T-helper 1 cell (primary cell): ENCODE results near the gene ONECUT1.
A peak's percentile ranks its signal among the peaks of the same experiment; 100 is the strongest.

Source experiments
- DNase-seq, 5 donors: peaks; one replicate each; pipeline ENCODE4 v3.0.0-alpha.2; 2012 to 2020

ONECUT1 gene

GRCh38 chr15:52780172-52780980, 9.8 kb downstream of the ONECUT1 start:
- DNase-seq = peak in 4 of 5 donors; percentile 39 to 65 (median 50)

- DNase-seq = no peak
Observed at GRCh38 chr15:52778457-52778856, 11.7 kb downstream of the ONECUT1 start.

DNA sequence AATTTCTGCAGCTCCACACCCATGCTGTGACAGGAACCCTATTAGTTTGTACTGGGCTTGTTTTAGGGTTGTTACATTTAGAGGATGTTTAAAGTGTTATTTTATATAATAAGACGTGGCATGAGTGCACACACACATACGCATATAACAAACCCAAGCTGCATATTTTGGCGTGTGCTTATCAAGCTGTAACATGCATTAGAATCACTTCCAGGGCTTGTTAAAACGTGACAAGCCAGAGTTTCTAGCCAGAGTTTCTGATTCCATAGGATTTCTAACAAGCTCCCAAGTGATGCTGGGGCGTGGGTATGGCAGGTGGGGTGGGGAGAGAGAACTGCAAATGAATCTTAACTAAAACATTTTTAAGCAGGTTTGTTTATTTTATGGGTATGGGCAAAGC, 17.4 kb downstream of the ONECUT1 start:
- DNase-seq = no peak

- no peak for DNase-seq
Observed at GRCh38 chr15:52765785-52766184, 24.4 kb downstream of the ONECUT1 start.

- no peak for DNase-seq
Observed at GRCh38 chr15:52764731-52765130, 25.4 kb downstream of the ONECUT1 start.

DNA sequence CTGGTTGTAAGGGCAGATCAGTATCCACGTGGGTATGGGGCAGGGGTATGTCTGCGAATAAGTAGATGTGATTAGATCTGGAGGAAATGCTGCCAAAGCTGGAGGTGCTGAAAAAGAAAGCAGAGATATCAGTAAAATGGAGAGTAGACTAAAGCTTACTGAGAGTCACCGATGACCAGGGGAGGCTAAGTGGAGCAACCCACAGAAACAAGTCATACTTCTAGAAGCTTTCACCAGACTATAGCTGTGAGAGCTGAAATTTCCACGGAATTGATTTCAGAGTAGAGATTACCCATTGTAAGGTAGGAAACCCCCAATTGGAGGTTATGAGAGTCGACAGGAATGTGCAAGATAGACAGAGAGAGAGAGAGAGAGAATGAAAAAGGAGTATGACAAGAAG, 27.5 kb downstream of the ONECUT1 start:
- no peak for DNase-seq

DNA sequence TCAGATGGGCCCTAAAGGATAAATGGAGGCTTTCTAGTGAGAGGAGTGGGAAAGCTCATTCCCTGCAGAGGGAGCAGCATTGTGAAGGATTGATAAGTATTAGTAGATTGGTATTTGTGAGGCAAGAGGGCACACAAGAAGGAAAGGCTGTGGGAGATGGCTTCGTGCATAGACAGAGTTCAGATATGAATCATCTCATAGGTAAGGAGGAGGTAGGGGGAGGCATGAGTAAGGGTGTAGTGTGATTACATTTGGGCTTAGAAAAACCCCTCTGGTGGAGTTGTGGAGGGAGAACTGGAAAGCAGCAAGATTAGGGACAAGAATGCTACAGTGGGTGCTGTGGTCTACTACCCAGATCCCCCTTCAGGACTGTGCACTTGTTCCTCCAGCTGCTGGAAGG, 29.6 kb downstream of the ONECUT1 start:
- DNase-seq = no peak

DNA sequence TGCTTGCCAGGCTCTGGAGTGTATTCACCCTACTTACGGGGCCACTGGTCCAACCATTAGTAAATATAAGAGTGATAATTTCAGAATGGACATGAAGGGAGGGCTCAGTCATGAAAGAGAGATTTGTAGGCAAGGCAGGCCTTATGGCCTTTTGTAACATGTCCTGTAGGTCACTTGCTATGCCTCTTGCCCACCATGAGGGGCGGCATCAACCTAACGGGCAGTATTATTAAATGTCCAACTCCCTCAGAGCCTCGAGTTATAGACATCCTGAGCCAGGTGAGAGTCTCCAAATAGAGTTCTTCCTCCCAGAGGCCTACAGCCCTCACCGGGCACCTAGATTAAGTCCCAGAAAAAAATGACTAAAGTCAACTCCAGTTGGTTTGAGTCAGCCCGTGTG, 30.2 kb downstream of the ONECUT1 start:
- no peak for DNase-seq

DNA sequence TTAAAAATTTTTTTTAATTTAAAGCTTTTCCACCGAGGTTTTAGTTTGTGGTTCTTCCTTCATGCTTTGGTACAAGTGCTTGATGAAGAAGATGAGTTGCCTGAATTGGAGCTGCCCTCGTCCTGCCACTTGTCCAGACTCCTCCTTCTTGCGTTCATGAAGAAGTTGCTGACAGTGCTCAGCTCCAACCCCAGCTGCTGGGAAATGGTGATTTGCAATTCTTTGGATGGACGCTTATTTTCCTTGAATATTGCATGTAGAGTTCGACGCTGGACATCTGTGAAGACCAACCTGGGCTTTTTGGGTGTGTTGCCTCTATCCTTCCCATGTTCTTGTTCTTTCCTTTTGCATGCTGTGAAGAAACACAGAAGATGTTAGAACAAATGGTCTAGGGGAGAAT, 32.6 kb downstream of the ONECUT1 start:
- no peak for DNase-seq

GRCh38 chr15:52751522-52751921, 38.6 kb downstream of the ONECUT1 start:
- no peak for DNase-seq

DNA sequence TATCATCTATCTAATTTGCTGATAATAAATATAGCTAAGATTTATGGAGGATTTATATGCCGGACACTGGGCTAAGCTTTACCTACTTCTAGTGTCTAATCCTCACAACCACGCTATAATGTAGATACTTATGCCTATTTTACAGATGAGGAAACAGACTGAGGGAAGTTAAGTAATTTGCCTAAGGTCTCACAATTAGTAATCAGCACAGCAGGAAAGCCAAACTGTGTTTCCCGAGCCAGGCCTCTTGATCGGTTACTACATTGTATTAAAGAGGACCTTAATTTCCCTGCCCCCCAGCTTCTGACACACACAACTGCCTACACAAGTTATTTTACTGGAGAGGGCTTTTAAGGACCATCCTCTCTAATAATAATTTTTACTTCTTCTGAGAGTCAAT, 40.9 kb downstream of the ONECUT1 start:
- DNase-seq = no peak

GRCh38 chr15:52746162-52746757, 43.9 kb downstream of the ONECUT1 start:
- DNase-seq = no peak

- DNase-seq = no peak
Observed at GRCh38 chr15:52745326-52746161, 44.6 kb downstream of the ONECUT1 start.

- DNase-seq = no peak
Observed at GRCh38 chr15:52738311-52738710, 51.8 kb downstream of the ONECUT1 start.

DNA sequence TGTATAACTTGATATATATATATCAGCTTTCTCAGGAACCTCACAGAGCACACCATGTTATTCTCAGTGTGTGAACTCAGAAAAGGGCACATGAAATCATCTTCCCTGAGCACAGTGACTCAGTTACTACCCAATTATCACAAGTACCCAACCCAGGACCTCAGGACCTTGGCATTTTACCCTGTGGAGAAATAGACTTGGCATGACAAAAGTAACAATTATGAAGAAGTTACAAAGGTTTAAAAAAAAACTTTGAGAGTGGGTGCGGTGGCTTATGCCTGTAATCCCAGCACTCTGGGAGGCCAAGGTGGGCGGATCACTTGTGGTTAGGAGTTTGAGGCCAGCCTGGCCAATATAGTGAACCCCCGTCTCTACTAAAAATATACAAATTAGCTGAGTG, 52.4 kb downstream of the ONECUT1 start:
- DNase-seq = no peak

DNA sequence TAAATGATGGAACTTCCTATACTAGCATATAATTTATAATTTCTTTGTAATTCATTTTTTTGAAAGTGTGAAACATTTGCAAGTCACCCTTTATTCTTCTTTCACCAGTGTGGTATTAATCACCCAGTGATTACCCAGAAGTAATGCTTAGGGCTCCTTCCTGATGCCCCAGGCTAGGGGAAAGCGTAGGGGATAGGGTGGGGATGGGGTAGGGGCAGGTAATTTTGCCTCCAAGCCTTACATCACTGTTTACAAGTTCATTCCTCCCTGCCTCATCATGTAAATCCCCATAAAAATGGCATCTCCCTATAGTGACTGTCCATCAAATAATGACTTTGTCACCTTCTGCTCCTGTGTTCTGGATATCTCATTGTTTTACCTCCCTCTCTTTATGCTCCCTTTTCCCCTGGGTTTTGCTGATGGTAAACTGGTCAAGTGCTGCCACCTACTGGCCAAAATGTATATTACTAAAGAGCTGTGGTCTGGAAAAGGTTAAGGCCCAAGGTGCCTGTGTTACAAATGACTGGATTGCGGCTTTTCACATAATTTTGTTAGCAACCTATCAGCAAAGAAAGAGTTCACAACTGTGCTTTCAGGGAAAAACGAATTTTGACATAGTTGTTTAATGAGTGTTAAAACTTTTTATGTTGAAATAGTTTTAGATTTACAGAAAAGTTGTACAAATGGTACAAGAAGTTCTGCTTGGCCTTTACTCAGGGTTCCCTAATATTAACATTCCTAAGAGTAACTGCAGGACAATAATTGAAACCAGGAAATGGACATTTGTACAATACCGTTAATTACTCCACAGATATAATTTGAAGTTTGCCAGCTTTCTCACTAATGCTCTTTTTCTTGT, 54.7 kb downstream of the ONECUT1 start:
- peak; percentile 8 to 79 (median 61) for DNase-seq

- no peak for DNase-seq
Observed at GRCh38 chr15:52734329-52734728, 55.8 kb downstream of the ONECUT1 start.

DNA sequence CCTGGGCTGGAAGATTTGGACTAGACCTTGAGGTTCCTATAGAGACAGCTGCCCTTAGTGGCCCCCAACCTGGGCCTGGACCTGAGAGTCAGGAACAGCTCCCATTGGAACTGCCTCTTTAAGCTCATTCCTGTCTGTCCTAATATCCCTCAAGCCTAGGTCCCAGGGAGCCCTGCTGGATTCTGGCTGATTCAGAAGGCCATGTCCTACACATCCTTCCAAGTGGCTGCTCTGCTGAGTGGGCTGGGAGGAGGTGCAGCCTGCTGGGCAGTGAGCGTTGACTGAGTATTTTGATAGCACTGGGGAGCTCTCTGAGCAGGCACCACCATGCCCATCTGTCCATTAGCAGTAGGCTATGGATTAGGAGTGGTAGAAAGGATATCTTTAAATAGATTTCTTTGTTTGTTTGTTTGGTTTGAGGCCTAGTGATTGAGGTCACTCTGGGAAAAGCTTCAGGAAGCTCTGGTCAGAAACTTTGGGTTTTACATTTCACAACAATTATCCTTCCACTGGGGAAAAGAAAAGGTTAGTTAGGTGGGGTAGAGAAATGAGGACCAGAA, 56.4 kb downstream of the ONECUT1 start:
- no peak for DNase-seq

DNA sequence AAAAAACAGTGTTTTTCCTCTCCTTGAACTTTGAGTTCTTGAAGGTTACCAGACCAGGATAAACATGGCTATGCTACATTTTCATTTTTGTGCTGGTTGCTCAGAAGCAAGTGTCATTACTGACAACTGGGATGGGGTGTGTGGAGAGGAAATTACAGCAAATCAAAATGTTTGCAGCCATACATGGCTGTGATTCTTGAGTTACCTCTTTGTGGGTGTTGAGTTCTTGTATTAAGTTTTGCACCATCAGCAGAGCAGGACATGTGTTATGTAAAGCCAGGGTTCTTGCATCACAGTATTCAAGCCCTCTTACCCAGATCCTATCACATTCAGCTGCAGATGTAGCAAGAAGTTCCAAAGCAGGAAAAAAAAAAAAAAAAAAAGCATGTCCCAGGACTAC, 57.0 kb downstream of the ONECUT1 start:
- DNase-seq = no peak

- no peak for DNase-seq
Observed at GRCh38 chr15:52732551-52732950, 57.6 kb downstream of the ONECUT1 start.

- no peak for DNase-seq
Observed at GRCh38 chr15:52731732-52732470, 58.2 kb downstream of the ONECUT1 start.

DNA sequence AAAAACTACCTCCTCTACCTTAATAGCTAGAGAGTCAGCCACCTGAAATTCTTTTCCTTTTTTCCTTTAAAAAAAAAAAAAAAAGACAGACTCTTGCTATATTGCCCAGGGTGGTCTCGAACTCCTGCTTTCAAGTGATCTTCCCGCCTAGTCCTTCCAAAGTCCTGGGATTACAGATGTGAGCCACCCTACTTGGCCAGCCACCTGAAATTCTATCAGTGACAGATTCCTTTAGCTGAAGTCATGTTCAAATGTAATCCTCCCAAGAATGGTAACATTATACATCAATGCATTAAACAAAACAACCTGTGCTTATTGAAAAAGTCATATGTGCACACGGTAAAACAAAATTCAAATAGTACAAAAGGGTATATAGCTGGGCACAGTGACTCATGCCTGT, 59.1 kb downstream of the ONECUT1 start:
- DNase-seq = no peak
